ENCODE results near the gene MGLL.

- no peak for TF ChIP-seq CTCF (IDR thresholded peaks at IDR 0.05; ENCODE audit: low read depth, low read length)
- TF ChIP-seq EZH2phosphoT487 (IDR thresholded peaks at IDR 0.05; ENCODE audit: low read depth): no peak
Observed at GRCh38 chr3:127796045-127796830, 26.1 kb downstream of the MGLL start.

Data from OCI-LY3 (cell line).